ENCODE measurements around the gene ENO3.

ENO3 gene

GRCh38 chr17:4978726-4979125, 27.8 kb downstream of the ENO3 start:
- no peak for DNase-seq

- peak; percentile 77 for DNase-seq
Measured at GRCh38 chr17:4980644-4981216, 29.8 kb downstream of the ENO3 start.

GRCh38 chr17:4982305-4982704, 31.4 kb downstream of the ENO3 start:
- no peak for DNase-seq

- DNase-seq: no peak
Measured at GRCh38 chr17:4986403-4986802, 35.5 kb downstream of the ENO3 start.

- DNase-seq: peak; percentile 92
Measured at GRCh38 chr17:4986951-4987766, 36.2 kb downstream of the ENO3 start, which contains the start of gene CAMTA2. Gene CAMTA2 (minus strand): TSS chr17:4987675. CDS start chr17:4986222, 1,453 bp downstream.

GRCh38 chr17:4987767-4988567, 37.0 kb downstream of the ENO3 start:
- DNase-seq: no peak

- no peak for DNase-seq
Measured at GRCh38 chr17:4994081-4994595, 43.2 kb downstream of the ENO3 start.

GRCh38 chr17:4997302-4998026, 46.5 kb downstream of the ENO3 start, which contains the start of the genes INCA1 and KIF1C:
Gene INCA1 (minus strand): TSS chr17:4997522. CDS start chr17:4994437, 3,085 bp downstream.
Gene KIF1C (plus strand): TSS chr17:4997950. CDS start chr17:5000247, 2,297 bp downstream.
- peak; percentile 94 for DNase-seq

GRCh38 chr17:4998027-4998731, 47.3 kb downstream of the ENO3 start:
- DNase-seq: no peak

GRCh38 chr17:4998732-4999429, 48.0 kb downstream of the ENO3 start:
- no peak for DNase-seq

- DNase-seq: no peak
Measured at GRCh38 chr17:4999430-5000093, 48.6 kb downstream of the ENO3 start.

- no peak for DNase-seq
Measured at GRCh38 chr17:5000237-5000639, 49.3 kb downstream of the ENO3 start.

GRCh38 chr17:5002121-5002788, 51.3 kb downstream of the ENO3 start:
- no peak for DNase-seq

- DNase-seq: no peak
Measured at GRCh38 chr17:5003214-5003867, 52.4 kb downstream of the ENO3 start.
